ENCODE data around the gene HS1BP3.

Gene HS1BP3

GRCh38 chr2:20626698-20627513 is 24.0 kb downstream of the HS1BP3 start:
- DNase-seq = no peak

GRCh38 chr2:20626392-20626697 is 24.6 kb downstream of the HS1BP3 start:
- DNase-seq = no peak

DNA sequence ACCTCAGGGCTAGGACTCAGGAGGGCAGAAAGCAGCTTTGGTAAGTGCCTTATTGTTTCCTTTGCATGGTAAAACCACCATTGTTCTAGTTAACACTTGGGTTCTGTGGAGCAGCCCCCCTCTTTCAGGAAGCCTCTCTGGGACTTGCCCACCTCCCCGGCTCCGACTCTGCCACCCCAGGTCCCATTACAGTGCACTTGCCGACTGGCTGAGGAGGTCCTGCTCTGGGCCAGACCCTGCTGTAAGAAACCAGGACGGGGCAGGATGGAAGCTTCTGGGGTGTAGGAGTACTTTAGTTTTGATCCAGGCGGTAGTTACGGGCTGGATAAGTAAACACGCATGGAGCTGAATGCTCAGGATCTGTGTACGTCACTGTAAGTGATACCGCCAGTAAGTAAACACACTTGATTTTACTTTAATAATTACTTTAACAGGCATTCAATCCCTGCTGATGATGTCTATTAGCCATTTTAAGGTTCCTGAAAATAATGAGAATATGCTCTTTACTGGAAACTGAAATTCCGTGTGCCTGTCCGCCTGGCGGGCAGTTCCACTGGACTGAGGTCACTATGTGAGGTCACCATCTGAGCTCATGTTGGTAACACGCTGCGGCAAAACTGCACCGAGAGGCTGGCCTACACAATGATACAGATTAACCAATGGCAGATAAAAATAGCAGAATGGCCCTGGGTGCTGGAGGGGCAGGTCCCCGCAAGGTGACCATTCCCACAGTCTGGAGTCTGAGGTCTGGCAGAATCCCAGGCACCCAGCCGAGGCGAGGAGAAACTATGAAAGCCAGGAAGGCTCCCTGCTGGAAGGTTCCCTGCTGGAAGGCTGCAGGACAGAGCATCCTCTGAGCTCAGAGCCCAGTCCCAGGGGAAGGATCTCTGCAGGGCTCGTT is 25.2 kb downstream of the HS1BP3 start:
- DNase-seq = no peak

GRCh38 chr2:20624884-20625485 is 25.9 kb downstream of the HS1BP3 start:
- DNase-seq = no peak

GRCh38 chr2:20624156-20624883 is 26.6 kb downstream of the HS1BP3 start:
- DNase-seq = no peak

DNA sequence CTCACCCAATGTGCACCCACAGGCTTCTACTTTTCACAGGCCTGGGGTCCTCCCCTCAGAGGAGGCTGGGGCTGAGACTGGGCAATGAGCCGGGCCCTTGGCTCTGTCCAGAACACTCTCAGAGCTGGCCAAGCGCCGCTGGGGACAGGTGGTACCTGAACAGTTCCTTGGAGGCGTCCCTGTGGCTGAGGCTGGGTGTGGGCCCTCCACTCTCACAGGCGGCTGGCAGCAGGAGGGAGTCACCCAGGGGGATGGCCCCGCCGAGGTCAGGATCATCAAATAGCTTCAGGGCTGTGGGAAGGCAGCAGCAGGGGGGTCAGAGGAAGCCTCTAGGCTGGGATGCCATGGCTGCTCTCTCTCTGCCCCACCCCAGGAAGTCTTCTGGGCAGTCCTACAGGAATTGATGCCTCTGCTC is 27.1 kb downstream of the HS1BP3 start:
- no peak for DNase-seq

- no peak for DNase-seq
These were observed 27.7 kb downstream of the HS1BP3 start for GRCh38 chr2:20623241-20623640.

GRCh38 chr2:20622731-20623130 is 28.2 kb downstream of the HS1BP3 start:
- DNase-seq = no peak

DNA sequence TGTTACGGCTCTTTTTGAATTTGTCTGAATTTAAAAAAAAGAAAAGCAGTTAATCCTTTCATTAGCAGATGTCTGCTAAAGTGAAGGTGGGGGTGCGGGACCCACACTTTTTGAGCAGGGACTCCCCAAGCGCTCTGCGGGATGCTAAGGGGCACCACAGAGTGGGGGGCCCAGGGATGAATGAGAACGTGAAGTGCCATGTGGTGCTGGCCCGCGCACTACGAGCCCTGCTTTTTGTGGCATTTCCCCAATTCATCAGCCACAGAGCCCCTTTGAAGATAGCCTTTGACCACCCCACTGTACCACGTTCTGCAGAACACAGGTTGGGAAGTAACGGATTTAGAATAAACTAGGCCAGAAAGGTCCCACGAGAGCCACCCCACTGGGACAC is 28.6 kb downstream of the HS1BP3 start:
- no peak for DNase-seq

DNA sequence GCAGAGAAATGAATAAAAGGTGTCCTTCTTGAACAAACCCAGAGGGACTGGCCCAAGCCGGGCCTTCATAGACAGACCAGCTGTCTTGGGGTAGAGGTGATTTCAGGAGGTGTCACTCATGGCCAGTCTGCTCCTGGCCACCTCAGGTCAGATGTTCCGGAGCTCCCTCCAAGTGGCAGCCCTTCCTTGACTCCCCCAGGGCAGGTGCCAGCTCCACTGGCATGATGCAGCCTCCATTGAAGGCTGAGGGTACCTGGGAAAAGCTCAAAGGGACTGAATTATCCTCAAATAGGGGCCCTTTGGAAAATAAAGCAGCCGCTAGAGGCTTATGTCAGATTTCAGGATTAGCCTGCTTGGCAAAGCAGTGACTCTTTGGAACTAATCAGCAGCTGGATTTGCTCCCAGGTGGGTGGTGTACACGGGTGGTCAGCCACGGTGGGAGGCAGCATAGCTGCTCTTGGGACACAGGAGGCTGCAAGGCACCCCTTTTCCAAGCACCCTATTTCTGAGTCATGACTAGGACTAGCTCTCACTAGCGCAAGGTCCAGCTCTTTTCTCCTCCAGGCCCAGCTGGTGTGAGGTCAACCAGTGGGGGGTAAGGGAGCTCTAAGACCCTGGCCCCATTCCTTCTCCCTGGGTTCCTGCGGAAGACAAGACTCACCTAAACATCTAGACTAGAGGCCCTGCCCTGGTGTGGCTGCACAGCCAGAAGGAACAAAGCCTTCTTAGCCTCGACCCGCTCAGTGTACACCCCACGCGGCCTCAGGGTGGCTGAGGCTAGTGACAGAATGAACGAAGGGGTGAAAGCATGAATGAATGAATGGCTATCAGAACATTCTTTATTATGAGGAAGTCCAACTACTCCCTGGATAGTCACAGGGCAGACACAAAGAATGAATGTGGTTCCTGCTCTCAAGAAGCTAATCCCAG is 29.3 kb downstream of the HS1BP3 start:
- no peak for DNase-seq

- no peak for DNase-seq
These were observed 30.1 kb downstream of the HS1BP3 start for GRCh38 chr2:20620696-20621365.

GRCh38 chr2:20620271-20620681 is 30.6 kb downstream of the HS1BP3 start:
- no peak for DNase-seq

GRCh38 chr2:20619624-20620024 is 31.3 kb downstream of the HS1BP3 start:
- no peak for DNase-seq

DNA sequence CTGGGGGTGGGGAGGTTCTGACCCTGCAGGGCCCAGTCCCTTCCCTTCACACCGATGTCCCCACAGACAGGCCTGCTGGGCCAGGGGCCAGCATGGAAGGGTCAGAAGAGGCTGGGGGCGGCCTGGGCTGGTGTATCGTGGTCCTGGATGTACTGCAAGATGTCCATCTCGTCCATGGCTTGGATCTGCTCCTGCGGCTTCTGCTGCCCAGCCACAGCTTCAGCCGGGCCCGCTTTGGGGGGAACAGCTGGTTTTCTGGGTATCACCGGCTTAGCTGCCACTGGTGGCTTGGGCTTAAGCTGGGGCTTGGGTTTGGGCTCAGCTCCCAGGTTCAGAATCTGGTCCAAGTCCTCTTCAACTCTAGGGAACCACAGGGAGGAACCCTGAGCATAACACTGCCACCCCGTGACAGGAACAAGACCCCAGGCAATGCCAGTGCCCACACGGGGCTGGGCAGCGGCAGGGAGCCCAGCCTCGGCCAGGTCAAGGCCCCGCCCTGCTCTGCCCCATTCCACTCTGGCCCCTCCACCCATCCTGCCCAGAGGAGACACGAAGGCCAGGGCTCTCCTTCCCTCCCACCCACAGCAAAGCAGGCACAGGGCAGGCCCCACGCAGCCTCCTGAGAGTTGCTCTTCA is 31.9 kb downstream of the HS1BP3 start:
- no peak for DNase-seq

DNA sequence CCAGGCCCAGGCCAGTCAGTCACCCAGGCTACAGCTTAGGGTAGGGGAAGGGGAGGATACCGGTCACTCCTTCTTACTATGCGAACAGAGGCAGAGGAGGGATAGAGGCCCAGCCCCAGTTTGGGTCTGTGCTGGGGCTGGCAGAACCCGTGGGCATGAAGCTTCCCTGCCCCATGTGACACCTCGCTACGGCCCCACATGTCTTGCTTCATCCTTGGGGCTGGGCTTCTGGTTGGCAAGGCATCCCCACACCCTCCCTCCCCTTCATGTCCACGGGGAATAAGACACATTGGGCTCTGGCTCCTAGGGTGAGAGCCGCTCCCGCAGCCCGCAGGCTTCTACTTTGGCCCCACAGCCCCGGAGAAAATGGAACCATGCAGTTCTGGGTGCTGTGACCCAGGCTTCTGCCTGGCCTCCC is 32.4 kb downstream of the HS1BP3 start:
- DNase-seq = no peak

GRCh38 chr2:20617892-20618467 is 32.9 kb downstream of the HS1BP3 start:
- no peak for DNase-seq

- no peak for DNase-seq
These were observed 33.8 kb downstream of the HS1BP3 start for GRCh38 chr2:20617081-20617575.

GRCh38 chr2:20616341-20616871 is 34.5 kb downstream of the HS1BP3 start:
- DNase-seq = no peak

DNA sequence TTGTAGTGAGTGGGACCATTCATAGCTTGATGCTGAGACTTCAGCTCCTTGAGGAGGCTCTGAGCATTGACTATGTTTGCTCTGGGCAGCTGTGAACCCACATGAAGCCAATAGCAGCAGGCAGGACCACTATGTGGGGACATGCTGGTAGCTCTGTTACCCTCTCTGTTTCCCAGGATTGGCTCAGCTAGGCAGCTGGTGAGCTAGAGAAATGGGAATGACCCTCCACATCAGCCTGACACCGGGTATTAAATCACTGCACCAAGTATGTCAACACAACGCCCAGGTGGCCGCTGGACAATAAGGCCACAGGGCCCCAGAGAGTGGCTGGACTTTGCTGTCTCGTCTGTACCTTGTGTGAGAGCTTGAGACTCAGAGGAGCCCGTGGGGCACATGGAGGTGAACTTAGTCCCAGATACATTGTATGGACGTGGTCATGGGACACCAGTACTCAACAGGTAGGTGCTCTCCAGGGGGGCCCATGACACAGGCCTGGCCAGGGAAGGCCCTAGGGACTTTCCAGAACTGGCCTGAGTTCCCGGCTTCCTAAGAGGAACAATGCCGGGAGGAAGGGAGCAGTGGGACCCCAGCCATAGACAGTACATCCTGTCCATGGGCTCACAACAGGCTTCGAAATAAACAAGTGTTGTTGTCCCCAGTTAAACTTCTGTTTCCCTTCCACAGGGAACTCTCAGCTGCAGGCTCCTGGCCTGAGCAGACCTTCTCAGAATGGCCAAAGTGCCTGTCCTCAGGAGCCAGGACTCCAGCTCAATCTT is 35.2 kb downstream of the HS1BP3 start:
- no peak for DNase-seq

Measured in GF-D8 (cell line).